HepG2 (cell line): ENCODE measurements around the gene TRPC4AP. TPM values are rescaled to one million over a fixed set of nuclear protein-coding genes. Genes with fewer than 3 reads are reported as not detected.

Experiments used
- AGO2 ChIP-seq: fragments of 200-400 bp; formaldehyde crosslinking; optimal IDR thresholded peaks from 2 replicates; pipeline ENCODE3; 2017; ENCODE audit warnings: mild to moderate bottlenecking, low read depth, low read length, moderate library complexity
- CTCF ChIP-seq: sonication (generic); formaldehyde crosslinking; IDR thresholded peaks from 2 replicates; pipeline ENCODE4 v1.5.0; 2020; ENCODE audit warnings: mild to moderate bottlenecking, missing genetic modification reagents, moderate library complexity
- ESRRA ChIP-seq: sonication (generic); formaldehyde crosslinking; IDR thresholded peaks from 2 replicates; pipeline ENCODE4 v1.5.1; 2020; ENCODE audit warnings: mild to moderate bottlenecking, low read depth, missing genetic modification reagents
- FOXO1 ChIP-seq: sonication (generic); formaldehyde crosslinking; IDR thresholded peaks from 2 replicates; pipeline ENCODE4 v1.4.0; 2020; ENCODE audit warnings: missing genetic modification reagents
- GFI1 ChIP-seq: sonication (generic); formaldehyde crosslinking; IDR thresholded peaks from 2 replicates; pipeline ENCODE4 v1.5.0; 2020; ENCODE audit warnings: missing genetic modification reagents, mild to moderate bottlenecking, borderline replicate concordance
- HHEX ChIP-seq: IDR thresholded peaks from 2 replicates; pipeline ENCODE4 v1.6.1; 2016; ENCODE audit warnings: control low read depth
- HNRNPL ChIP-seq: fragments of 200-400 bp; formaldehyde crosslinking; IDR thresholded peaks from 2 replicates; pipeline ENCODE4 v1.6.1; 2017; ENCODE audit warnings: mild to moderate bottlenecking, low read depth, low read length
- HNRNPLL ChIP-seq: fragments of 200-400 bp; formaldehyde crosslinking; IDR thresholded peaks from 2 replicates; pipeline ENCODE4 v1.6.1; 2017; ENCODE audit warnings: mild to moderate bottlenecking, low read depth, low read length; ENCODE audit not compliant: poor library complexity, severe bottlenecking
- HOMEZ ChIP-seq: IDR thresholded peaks from 2 replicates; pipeline ENCODE4 v1.6.1; 2016; ENCODE audit warnings: low read depth
- JUNB ChIP-seq: sonication (generic); formaldehyde crosslinking; IDR thresholded peaks from 2 replicates; pipeline ENCODE4 v1.8.0; 2022; ENCODE audit warnings: missing genetic modification reagents, mild to moderate bottlenecking, borderline replicate concordance
- KDM2A ChIP-seq: sonication (generic); formaldehyde crosslinking; IDR thresholded peaks from 2 replicates; pipeline ENCODE4 v1.4.0; 2020; ENCODE audit warnings: low read depth, missing genetic modification reagents, borderline replicate concordance
- LCORL ChIP-seq, 2 experiments: fragments of 450-650 bp in 1 of 2; sonication (generic) in 1 of 2; formaldehyde crosslinking in 1 of 2; IDR thresholded peaks; 2 replicates each; pipeline versions ENCODE4 v1.5.0 to v1.6.1; 2017 to 2020; ENCODE audit warnings: antibody characterized with exemption in 1 of 2, missing genetic modification reagents in 1 of 2
- MATR3 ChIP-seq: sonication (generic); formaldehyde crosslinking; IDR thresholded peaks from 2 replicates; pipeline ENCODE4 v1.4.0; 2020; ENCODE audit warnings: missing genetic modification reagents
- NR2C2 ChIP-seq: sonication (generic); formaldehyde crosslinking; IDR thresholded peaks from 2 replicates; pipeline ENCODE4 v1.4.0; 2020; ENCODE audit warnings: missing genetic modification reagents, mild to moderate bottlenecking, moderate library complexity, borderline replicate concordance
- TCF12 ChIP-seq, 2 experiments: fragments of 450-650 bp in 1 of 2; sonication (generic) in 1 of 2; formaldehyde crosslinking in 1 of 2; IDR thresholded peaks; 2 replicates each; pipeline versions ENCODE4 v1.6.1 to v1.8.0; 2017 to 2022; ENCODE audit warnings: antibody characterized with exemption in 1 of 2, mild to moderate bottlenecking in 1 of 2, missing genetic modification reagents in 1 of 2, moderate library complexity in 1 of 2
- ZNF225 ChIP-seq: sonication (generic); formaldehyde crosslinking; IDR thresholded peaks from 2 replicates; pipeline ENCODE4 v1.4.0; 2020; ENCODE audit warnings: mild to moderate bottlenecking, missing genetic modification reagents
- ZNF414 ChIP-seq: sonication (generic); formaldehyde crosslinking; IDR thresholded peaks from 2 replicates; pipeline ENCODE4 v1.5.0; 2020; ENCODE audit warnings: missing genetic modification reagents
- ZNF496 ChIP-seq: sonication (generic); formaldehyde crosslinking; IDR thresholded peaks from 2 replicates; pipeline ENCODE4 v1.8.1; 2023; ENCODE audit warnings: mild to moderate bottlenecking, moderate library complexity, missing genetic modification reagents; ENCODE audit not compliant: insufficient replicate concordance
- ZNF574 ChIP-seq: sonication (generic); formaldehyde crosslinking; IDR thresholded peaks from 2 replicates; pipeline ENCODE4 v1.4.0; 2020; ENCODE audit warnings: missing genetic modification reagents
- ZNF672 ChIP-seq: sonication (generic); formaldehyde crosslinking; IDR thresholded peaks from 2 replicates; pipeline ENCODE4 v1.8.1; 2022; ENCODE audit warnings: missing genetic modification reagents
- ZNF788 ChIP-seq: sonication (generic); formaldehyde crosslinking; IDR thresholded peaks from 2 replicates; pipeline ENCODE4 v1.5.0; 2020; ENCODE audit warnings: mild to moderate bottlenecking, missing genetic modification reagents, borderline replicate concordance
- ZNF878 ChIP-seq: sonication (generic); formaldehyde crosslinking; IDR thresholded peaks from 2 replicates; pipeline ENCODE4 v1.8.1; 2023; ENCODE audit warnings: mild to moderate bottlenecking, missing genetic modification reagents, moderate library complexity
- ZNF891 ChIP-seq: sonication (generic); formaldehyde crosslinking; IDR thresholded peaks from 2 replicates; pipeline ENCODE4 v1.5.0; 2020; ENCODE audit warnings: mild to moderate bottlenecking, missing genetic modification reagents
- ZSCAN20 ChIP-seq: sonication (generic); formaldehyde crosslinking; IDR thresholded peaks from 2 replicates; pipeline ENCODE4 v1.4.0; 2020; ENCODE audit warnings: missing genetic modification reagents, mild to moderate bottlenecking, borderline replicate concordance
- polyA plus RNA-seq, 8 experiments: library from polyadenylated mRNA; depleted of rRNA in 3 of 8; stranded (reverse) in 7 of 8; unstranded in 1 of 8; fragments of >200 nt; fragmentation: Illumina TruSeq in 4 of 8; extraction: Trizol in 4 of 8; gene quantifications; 2 replicates each; pipeline versions ENCODE4 v1.2.1 to v1.2.3, GENCODE V29; 2011 to 2016; ENCODE audit warnings: low read depth in 4 of 8, missing spikeins in 1 of 8, mixed read lengths in 1 of 8; ENCODE audit not compliant: insufficient read depth in 1 of 8
- total RNA-seq, 5 experiments: library from RNA; depleted of rRNA; stranded (reverse); fragments of >200 nt; fragmentation: Illumina TruSeq; extraction: Trizol; gene quantifications; 2 replicates each; pipeline ENCODE4 v1.2.3, GENCODE V29; 2016; ENCODE audit warnings: low read depth in 1 of 5

The TRPC4AP gene
- total and polyA plus RNA-seq, 2 of the 13 experiments (the other 11 are each of a cell fraction or from before 2014, with no cell fraction given) = 136 to 137 TPM

- TF ChIP-seq ZNF414 (CRISPR knock-in tag) (no peak), HOMEZ (CRISPR knock-in tag) (no peak), JUNB (CRISPR knock-in tag) (peak; percentile 67; the same call in 1 of the 2 replicates), ZNF496 (CRISPR knock-in tag) (no peak), ZNF788 (CRISPR knock-in tag) (no peak), MATR3 (CRISPR knock-in tag) (0 out of 2 replicates have a peak, but pooled peaks have one; percentile 68), NR2C2 (no peak), ZNF574 (0 out of 2 replicates have a peak, but pooled peaks have one; percentile 27), ZNF878 (no peak), HNRNPL (0 out of 2 replicates have a peak, but pooled peaks have one; percentile 22), KDM2A (peak; percentile 68), ZNF225 (peak; percentile 47; the same call in 1 of the 2 replicates), ESRRA (0 out of 2 replicates have a peak, but pooled peaks have one; percentile 23), AGO2 (peak; percentile 31), ZNF672 (CRISPR knock-in tag) (0 out of 2 replicates have a peak, but pooled peaks have one; percentile 44), HNRNPLL (no peak), LCORL (IDR thresholded peaks at IDR 0.05) (0 out of 2 replicates have a peak, but pooled peaks have one; percentile 16), LCORL (CRISPR knock-in tag; IDR thresholded peaks at IDR 0.05) (no peak), GFI1 (CRISPR knock-in tag) (no peak), HHEX (CRISPR knock-in tag) (no peak), FOXO1 (0 out of 2 replicates have a peak, but pooled peaks have one; percentile 21), ZSCAN20 (no peak), TCF12 (IDR thresholded peaks at IDR 0.05) (no peak), TCF12 (CRISPR knock-in tag; IDR thresholded peaks at IDR 0.05) (no peak), CTCF (CRISPR knock-in tag) (peak; percentile 4; the same call in 1 of the 2 replicates), ZNF891 (CRISPR knock-in tag) (no peak)
Observed at GRCh38 chr20:34988191-34988540, 104.4 kb downstream of the TRPC4AP start (continued).
